Measurements from ENCODE around the gene CACNA1C. TPM values are rescaled to one million over a fixed set of nuclear protein-coding genes. Genes with fewer than 3 reads are reported as not detected.

Gene CACNA1C
- total and polyA plus RNA-seq, 2 donors (not counting 1 experiment from before 2014, with no cell fraction given): 0.01 to 0.02 TPM

- no peaks in the 10 kb centered on the region for H3K4me1 ChIP-seq (ENCODE audit: control insufficient read depth in 2 of 2, insufficient read depth in 2 of 2, low read length in 2 of 2)
- no peak overlapping the region for H3K27ac Mint-ChIP-seq
- H3K27me3 Mint-ChIP-seq: peaks cover 3% of the 10 kb centered on the region
- no peaks in the 10 kb centered on the region for H3K79me2 ChIP-seq (ENCODE audit: control insufficient read depth, insufficient read depth, low read length)
- peaks cover 0 to 5% (median 0%) of the 10 kb centered on the region in 4 experiments for H3K27me3 ChIP-seq (replicated peaks in 1 of 4; ENCODE audit: control extremely low read depth in 1 of 4, control insufficient read depth in 3 of 4, insufficient read depth in 4 of 4, low read length in 3 of 4)
- H3K9me3 ChIP-seq (ENCODE audit: control extremely low read depth in 1 of 3, control insufficient read depth in 2 of 3, insufficient read depth in 1 of 3, low read length in 2 of 3): no peaks in the 10 kb centered on the region
- no peak overlapping the region for H2AFZ ChIP-seq (ENCODE audit: insufficient read depth, low read depth, low read length, poor library complexity, severe bottlenecking)
- no peaks in the 10 kb centered on the region for H3K36me3 ChIP-seq (replicated peaks in 1 of 2; ENCODE audit: control extremely low read depth in 1 of 2, control insufficient read depth in 1 of 2, extremely low read depth in 1 of 2, insufficient read depth in 2 of 2, low read length in 1 of 2)
- DNase-seq (no peak), ATAC-seq (ENCODE audit: low read depth) (no peak)
- H4K20me1 ChIP-seq (ENCODE audit: control insufficient read depth, insufficient read depth, low read length, poor library complexity, severe bottlenecking): no peaks in the 10 kb centered on the region
- H3K4me2 ChIP-seq (replicated peaks; ENCODE audit: low read depth, low read length, poor library complexity, severe bottlenecking): no peak overlapping the region
- no peak overlapping the region for H3K27ac ChIP-seq (ENCODE audit: low read length in 2 of 2)
- ChIA-PET POLR2A (no interaction called here), CTCF (no interaction called here)
- no peak overlapping the region for H3K4me3 ChIP-seq (ENCODE audit: control extremely low read depth in 1 of 5, extremely low read depth in 1 of 5, insufficient read depth in 1 of 5, low read depth in 2 of 5, low read length in 4 of 5)
- 94% methylated on average over 13 of the region's 13 CpGs for WGBS (ENCODE audit: insufficient coverage)
- H3K9me3 Mint-ChIP-seq (ENCODE audit: insufficient read depth): no peaks in the 10 kb centered on the region
- no peak overlapping the region for H3K9ac ChIP-seq (ENCODE audit: low read length)
- H3K4me1 Mint-ChIP-seq: no peaks in the 10 kb centered on the region
- intact Hi-C loops (cut with micrococcal nuclease): no loop called here
- TF ChIP-seq EZH2 (IDR thresholded peaks at IDR 0.05; ENCODE audit: borderline replicate concordance, insufficient read depth, low read depth, low read length, poor library complexity, severe bottlenecking) (no peak), CTCF (IDR thresholded peaks at IDR 0.05) (no peak)
- no peak overlapping the region for H3K4me3 Mint-ChIP-seq
Measured at GRCh38 chr12:2124466-2125023, 71.8 kb downstream of the CACNA1C start.

GRCh38 chr12:2125651-2126522 lies 73.1 kb downstream of the CACNA1C start:
- Histone ChIP-seq H3K4me2 (replicated peaks; ENCODE audit: low read depth, low read length, poor library complexity, severe bottlenecking) (no peak overlapping the region), H3K9me3 (ENCODE audit: control extremely low read depth in 1 of 3, control insufficient read depth in 2 of 3, insufficient read depth in 1 of 3, low read length in 2 of 3) (no peaks in the 10 kb centered on the region), H4K20me1 (ENCODE audit: control insufficient read depth, insufficient read depth, low read length, poor library complexity, severe bottlenecking) (no peaks in the 10 kb centered on the region), H3K27ac (ENCODE audit: low read length in 2 of 2) (no peak overlapping the region), H2AFZ (ENCODE audit: insufficient read depth, low read depth, low read length, poor library complexity, severe bottlenecking) (no peak overlapping the region), H3K27me3 (replicated peaks in 1 of 4; ENCODE audit: control extremely low read depth in 1 of 4, control insufficient read depth in 3 of 4, insufficient read depth in 4 of 4, low read length in 3 of 4) (peaks cover 0 to 4% (median 0%) of the 10 kb centered on the region in 4 experiments), H3K9ac (ENCODE audit: low read length) (no peak overlapping the region), H3K4me3 (ENCODE audit: control extremely low read depth in 1 of 5, extremely low read depth in 1 of 5, insufficient read depth in 1 of 5, low read depth in 2 of 5, low read length in 4 of 5) (no peak overlapping the region), H3K4me1 (ENCODE audit: control insufficient read depth in 2 of 2, insufficient read depth in 2 of 2, low read length in 2 of 2) (no peaks in the 10 kb centered on the region), H3K79me2 (ENCODE audit: control insufficient read depth, insufficient read depth, low read length) (no peaks in the 10 kb centered on the region), H3K36me3 (replicated peaks in 1 of 2; ENCODE audit: control extremely low read depth in 1 of 2, control insufficient read depth in 1 of 2, extremely low read depth in 1 of 2, insufficient read depth in 2 of 2, low read length in 1 of 2) (no peaks in the 10 kb centered on the region)
- no peak overlapping the region for H3K4me3 Mint-ChIP-seq
- no peaks in the 10 kb centered on the region for H3K27me3 Mint-ChIP-seq
- intact Hi-C loops (cut with micrococcal nuclease): no loop called here
- WGBS (ENCODE audit: insufficient coverage): 87% methylated on average over 9 of the region's 11 CpGs
- TF ChIP-seq EZH2 (IDR thresholded peaks at IDR 0.05; ENCODE audit: borderline replicate concordance, insufficient read depth, low read depth, low read length, poor library complexity, severe bottlenecking) (no peak), CTCF (IDR thresholded peaks at IDR 0.05) (no peak)
- ATAC-seq (ENCODE audit: low read depth): no peak
- H3K27ac Mint-ChIP-seq: no peak overlapping the region
- no peaks in the 10 kb centered on the region for H3K9me3 Mint-ChIP-seq (ENCODE audit: insufficient read depth)
- CTCF ChIA-PET: no interaction called here
- DNase-seq: no peak
- no peaks in the 10 kb centered on the region for H3K4me1 Mint-ChIP-seq
- POLR2A ChIA-PET: no interaction called here

Data from B cell (primary cell).